ENCODE results near the gene DNASE2.
A peak's percentile ranks its signal among the peaks of the same experiment; 100 is the strongest.

DNASE2 gene

GRCh38 chr19:12838182-12838885 is 42.9 kb downstream of the DNASE2 start, which contains the start of gene MAST1:
Gene MAST1 (plus strand): TSS chr19:12838515. CDS start chr19:12838573, 58 bp downstream.
- Histone ChIP-seq H3K79me2 (ENCODE audit: low read length) (no peaks in the 10 kb centered on the region), H3K27me3 (replicated peaks; ENCODE audit: insufficient read depth, low read length) (peaks cover 93% of the 10 kb centered on the region), H3K27ac (ENCODE audit: low read length) (no peak within 1 kb of the TSS), H3F3A (ENCODE audit: insufficient read depth, low read length) (no peaks in the 10 kb centered on the region), H3K4me2 (ENCODE audit: low read depth, low read length) (peak within 1 kb of the TSS; percentile 62), H3K9me2 (replicated peaks; ENCODE audit: insufficient read depth, low read length) (no peaks in the 10 kb centered on the region), H3K4me3 (ENCODE audit: low read length) (peak within 1 kb of the TSS; percentile 45), H3K9ac (ENCODE audit: low read length) (no peak within 1 kb of the TSS), H4K20me1 (ENCODE audit: insufficient read depth, low read length) (no peaks in the 10 kb centered on the region), H3K4me1 (ENCODE audit: low read length) (peaks cover under 1% of the 10 kb centered on the region; the same call in 1 of the 2 replicates), H3K36me3 (replicated peaks; ENCODE audit: insufficient read depth, low read length) (no peaks in the 10 kb centered on the region), H3K9me3 (replicated peaks; ENCODE audit: insufficient read depth, low read length) (no peaks in the 10 kb centered on the region), H2AFZ (ENCODE audit: low read length) (no peak within 1 kb of the TSS)
- TF ChIP-seq CTCF (IDR thresholded peaks at IDR 0.05; ENCODE audit: low read length), result 0 out of 2 replicates have a peak, but pooled peaks have one; percentile 16
- TF ChIP-seq EZH2 (optimal IDR thresholded peaks at IDR 0.05; ENCODE audit: low read depth, low read length), result no peak
- DNase-seq, result peak; percentile 45

- Histone ChIP-seq H3K4me2 (ENCODE audit: low read depth, low read length) (no peak overlapping the region), H3K4me3 (ENCODE audit: low read length) (no peak overlapping the region), H3K4me1 (ENCODE audit: low read length) (peaks cover 3% of the 10 kb centered on the region; the same call in 1 of the 2 replicates), H3K27me3 (replicated peaks; ENCODE audit: insufficient read depth, low read length) (peaks cover 89% of the 10 kb centered on the region), H4K20me1 (ENCODE audit: insufficient read depth, low read length) (no peaks in the 10 kb centered on the region), H3K79me2 (ENCODE audit: low read length) (no peaks in the 10 kb centered on the region), H3F3A (ENCODE audit: insufficient read depth, low read length) (no peaks in the 10 kb centered on the region), H3K36me3 (replicated peaks; ENCODE audit: insufficient read depth, low read length) (no peaks in the 10 kb centered on the region), H3K9me2 (replicated peaks; ENCODE audit: insufficient read depth, low read length) (no peaks in the 10 kb centered on the region), H2AFZ (ENCODE audit: low read length) (no peak overlapping the region), H3K27ac (ENCODE audit: low read length) (no peak overlapping the region), H3K9ac (ENCODE audit: low read length) (no peak overlapping the region), H3K9me3 (replicated peaks; ENCODE audit: insufficient read depth, low read length) (no peaks in the 10 kb centered on the region)
- no peak for DNase-seq
- TF ChIP-seq CTCF (IDR thresholded peaks at IDR 0.05; ENCODE audit: low read length), result no peak
- no peak for TF ChIP-seq EZH2phosphoT487 (IDR thresholded peaks at IDR 0.05; ENCODE audit: low read length)
- no peak for TF ChIP-seq EZH2 (optimal IDR thresholded peaks at IDR 0.05; ENCODE audit: low read depth, low read length)
Measured at GRCh38 chr19:12837225-12837624, 44.0 kb downstream of the DNASE2 start.

DNA sequence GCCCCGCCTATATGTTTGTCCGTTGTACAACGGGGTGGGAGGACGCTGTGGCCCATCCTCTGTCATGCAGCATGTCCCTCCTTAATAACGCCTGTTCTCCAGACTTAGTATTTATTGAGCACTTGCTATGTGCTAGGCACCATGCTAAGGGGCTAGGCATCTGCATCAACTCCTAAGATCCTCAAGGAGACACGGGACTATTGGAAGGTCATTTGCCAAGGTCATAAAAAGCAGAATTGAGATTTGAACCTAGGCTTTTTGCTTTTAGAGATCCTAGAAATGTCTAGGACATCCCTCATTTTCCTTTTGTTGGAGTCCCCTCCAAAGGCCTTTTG is 44.8 kb downstream of the DNASE2 start:
- Histone ChIP-seq H3K9me3 (replicated peaks; ENCODE audit: insufficient read depth, low read length) (no peaks in the 10 kb centered on the region), H3K4me2 (ENCODE audit: low read depth, low read length) (peak overlapping the region; percentile 3; the same call in 1 of the 2 replicates), H3K9me2 (replicated peaks; ENCODE audit: insufficient read depth, low read length) (no peaks in the 10 kb centered on the region), H3K27me3 (replicated peaks; ENCODE audit: insufficient read depth, low read length) (peaks cover 83% of the 10 kb centered on the region), H3F3A (ENCODE audit: insufficient read depth, low read length) (no peaks in the 10 kb centered on the region), H3K4me3 (ENCODE audit: low read length) (no peak overlapping the region), H3K27ac (ENCODE audit: low read length) (no peak overlapping the region), H3K36me3 (replicated peaks; ENCODE audit: insufficient read depth, low read length) (no peaks in the 10 kb centered on the region), H3K9ac (ENCODE audit: low read length) (no peak overlapping the region), H3K79me2 (ENCODE audit: low read length) (no peaks in the 10 kb centered on the region), H3K4me1 (ENCODE audit: low read length) (peaks cover 3% of the 10 kb centered on the region; the same call in 1 of the 2 replicates), H2AFZ (ENCODE audit: low read length) (no peak overlapping the region), H4K20me1 (ENCODE audit: insufficient read depth, low read length) (no peaks in the 10 kb centered on the region)
- no peak for DNase-seq
- TF ChIP-seq EZH2phosphoT487 (IDR thresholded peaks at IDR 0.05; ENCODE audit: low read length) (no peak), CTCF (IDR thresholded peaks at IDR 0.05; ENCODE audit: low read length) (no peak), EZH2 (optimal IDR thresholded peaks at IDR 0.05; ENCODE audit: low read depth, low read length) (no peak)
